ENCODE measurements around the gene SRGAP2B.
"Not testable (repeated sequence)": the region's sequence is repeated elsewhere in the genome, so short reads cannot be mapped to it uniquely, and the experiment has no call there.

Gene SRGAP2B

DNA sequence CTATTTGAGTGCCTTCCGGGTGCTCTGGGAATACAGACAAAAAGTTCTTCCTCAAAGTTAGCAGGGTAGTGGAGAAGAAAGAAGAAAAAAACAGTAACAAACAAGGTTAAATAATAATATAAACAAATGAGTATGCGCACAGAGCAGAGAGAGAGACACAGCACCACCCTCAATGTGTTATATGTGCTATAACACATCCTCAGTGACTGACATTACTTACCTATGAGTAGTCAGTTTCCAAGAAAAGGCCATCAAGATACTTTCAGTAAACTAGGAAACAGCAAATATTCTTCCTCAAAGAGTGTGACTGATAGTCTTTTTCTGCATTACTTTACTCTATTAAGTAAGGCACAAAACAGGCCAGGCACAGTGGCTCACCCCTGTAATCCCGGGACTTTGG lies 93.7 kb downstream of the SRGAP2B start:
- not testable (repeated sequence) for DNase-seq (ENCODE audit: insufficient read length, low spot score); FAIRE-seq

DNA sequence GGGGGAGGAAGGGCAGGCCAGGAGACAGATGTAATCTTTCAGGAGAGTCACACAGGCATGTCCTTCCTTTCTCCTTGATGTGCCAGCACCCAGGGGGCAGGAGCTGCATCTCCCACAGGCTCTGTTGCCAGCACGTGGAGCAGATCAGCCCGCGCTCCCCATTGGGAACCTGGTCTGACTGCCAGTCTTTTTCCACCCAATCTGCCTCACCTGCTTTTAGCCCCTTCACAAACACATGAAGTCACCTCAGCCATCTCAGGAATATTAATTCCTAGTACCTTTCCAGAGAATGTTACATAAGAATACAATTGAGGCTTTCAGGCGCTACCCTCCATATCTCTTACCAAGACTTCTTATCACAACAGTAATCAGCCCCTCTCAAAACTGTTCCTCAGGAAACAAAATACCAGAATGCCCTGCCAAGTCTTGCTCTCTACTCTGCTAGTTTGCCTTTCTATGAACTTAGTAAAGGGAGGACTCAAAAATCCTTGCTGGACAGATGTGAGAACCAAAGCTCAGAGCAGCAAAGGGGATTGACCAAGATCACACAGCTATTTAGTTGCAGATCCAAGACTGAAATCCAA lies 94.3 kb downstream of the SRGAP2B start:
- not testable (repeated sequence) for DNase-seq (ENCODE audit: insufficient read length, low spot score); FAIRE-seq

DNA sequence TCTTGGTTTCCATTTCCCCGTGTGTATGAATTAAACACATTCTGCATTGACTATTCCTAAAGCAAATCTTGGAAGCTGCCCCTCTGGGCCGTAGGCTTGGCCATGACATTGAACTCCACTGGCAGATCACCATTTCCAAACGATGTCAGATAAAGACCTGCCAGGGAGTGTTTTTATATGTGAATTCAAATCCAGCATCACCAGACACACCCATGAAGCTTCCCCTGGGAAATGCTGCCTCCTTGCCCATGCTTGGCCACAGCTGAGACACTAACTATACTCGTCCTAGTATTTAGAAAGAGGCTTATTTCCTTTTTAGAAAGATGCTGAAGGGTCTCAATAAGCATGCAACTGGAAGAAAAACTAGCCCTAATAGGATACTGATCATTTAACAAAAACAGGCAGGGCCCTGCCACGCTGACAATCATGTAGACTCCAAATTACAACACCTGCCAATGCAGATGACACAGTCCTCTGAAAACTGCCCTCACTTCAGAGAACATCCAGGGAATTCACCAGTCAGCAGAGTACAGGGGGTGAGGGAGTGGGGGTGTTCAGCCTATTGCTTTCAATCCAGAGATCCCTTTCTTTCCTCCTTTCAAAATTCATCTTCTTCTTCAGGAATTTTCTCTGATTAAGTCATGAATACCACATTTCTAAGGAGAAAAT lies 94.9 kb downstream of the SRGAP2B start:
- FAIRE-seq; DNase-seq (ENCODE audit: insufficient read length, low spot score): not testable (repeated sequence)

DNA sequence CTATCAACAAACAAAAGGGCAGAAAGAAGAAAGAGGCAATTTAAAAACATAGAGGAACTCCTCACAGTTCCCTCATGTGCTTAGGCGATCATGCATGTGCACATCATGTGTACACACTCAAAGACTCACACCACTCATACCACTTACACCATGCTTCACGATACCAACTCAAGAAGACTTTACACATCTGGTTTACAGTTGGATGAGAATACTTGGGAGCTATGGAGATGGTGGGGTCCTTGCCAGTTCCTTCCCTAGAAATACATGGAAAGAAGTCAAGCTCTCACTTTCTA lies 96.2 kb downstream of the SRGAP2B start:
- FAIRE-seq; DNase-seq (ENCODE audit: insufficient read length, low spot score): not testable (repeated sequence)

DNA sequence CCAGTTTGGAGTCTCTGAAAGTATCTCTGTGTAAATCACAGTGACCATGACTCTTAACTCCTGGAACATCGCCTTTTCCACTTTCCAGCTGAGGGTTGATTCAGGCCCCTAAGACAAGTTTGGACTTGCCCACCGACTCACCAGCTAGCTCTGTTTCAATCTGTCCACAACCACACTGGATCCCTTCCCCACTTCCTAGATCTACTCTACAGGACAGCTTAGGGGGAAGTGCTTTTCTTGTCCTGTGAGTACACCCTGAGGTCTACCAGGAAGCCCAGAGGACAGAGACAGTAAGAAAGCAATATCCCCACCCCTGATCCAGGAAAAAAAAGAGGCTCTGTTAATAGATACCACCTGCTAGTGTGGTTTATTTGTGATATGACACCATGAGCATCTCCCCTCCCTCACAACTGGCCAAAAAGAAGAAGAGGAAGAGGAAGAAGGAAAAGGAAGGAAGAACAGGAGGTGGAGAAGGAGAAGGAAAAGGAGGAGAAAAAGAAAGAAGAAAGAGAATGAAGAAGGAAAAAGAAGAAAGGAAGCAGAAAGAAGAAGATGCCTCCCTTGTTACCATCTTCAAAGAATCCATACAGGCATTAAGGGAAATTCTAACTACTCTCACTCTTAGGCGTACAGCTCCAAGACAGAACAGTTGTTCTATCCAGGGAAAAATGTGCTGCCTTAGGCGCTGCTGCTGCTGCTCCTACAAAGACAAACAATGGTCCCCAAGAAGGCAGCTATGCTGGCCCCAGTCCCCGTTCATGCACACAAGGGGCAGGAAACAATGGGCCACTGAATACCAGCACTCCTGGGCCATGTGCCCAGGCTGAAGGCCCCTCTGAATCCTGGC lies 96.8 kb downstream of the SRGAP2B start:
- not testable (repeated sequence) for DNase-seq (ENCODE audit: insufficient read length, low spot score); FAIRE-seq

DNA sequence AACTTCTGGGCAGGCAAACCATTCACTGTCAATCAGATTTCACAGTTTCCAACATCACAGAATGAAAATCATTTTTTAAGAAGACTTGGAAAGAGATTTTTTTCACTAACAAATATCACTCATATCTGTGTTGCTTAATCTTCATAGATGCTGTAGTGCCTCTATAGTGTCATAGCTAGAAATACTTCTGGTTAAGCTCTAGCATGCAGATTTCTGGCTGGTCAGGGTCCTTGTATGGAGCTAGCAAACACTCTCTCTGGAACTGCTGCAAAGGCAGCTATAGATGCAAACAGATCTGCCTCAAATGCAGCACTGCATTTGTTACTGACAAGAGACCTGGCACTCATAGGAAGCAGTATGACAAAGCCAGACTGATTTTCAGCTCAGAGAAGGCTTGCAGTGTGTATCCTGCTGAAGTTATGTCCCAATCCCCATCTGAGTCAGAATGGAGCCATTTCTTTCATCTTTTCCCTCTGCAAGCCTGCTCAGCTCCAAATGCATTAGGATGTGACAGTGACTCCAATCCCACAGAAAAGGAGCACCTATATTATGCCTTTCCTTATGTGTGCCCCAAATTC lies 99.2 kb downstream of the SRGAP2B start:
- FAIRE-seq; DNase-seq (ENCODE audit: insufficient read length, low spot score): not testable (repeated sequence)

DNA sequence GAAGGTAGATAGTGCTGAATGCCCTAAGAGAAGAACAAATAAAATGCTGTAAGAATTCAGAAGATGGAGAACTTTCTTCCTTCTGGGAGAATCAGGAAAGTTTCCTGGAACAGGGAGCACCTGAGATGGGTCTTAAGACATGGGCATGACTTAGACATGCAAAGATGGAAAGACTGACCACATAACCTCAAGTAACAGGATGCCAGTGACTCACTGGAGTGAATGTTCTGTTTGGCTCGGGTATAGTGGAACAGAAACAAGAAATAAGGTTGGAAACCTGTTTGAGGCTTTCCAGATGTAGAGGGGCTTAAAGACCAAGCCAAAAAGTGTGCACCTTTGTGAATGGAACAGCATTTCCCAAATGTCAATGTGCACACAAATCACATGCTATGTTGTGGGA lies 102.2 kb downstream of the SRGAP2B start:
- DNase-seq (ENCODE audit: insufficient read length, low spot score); FAIRE-seq: not testable (repeated sequence)

DNA sequence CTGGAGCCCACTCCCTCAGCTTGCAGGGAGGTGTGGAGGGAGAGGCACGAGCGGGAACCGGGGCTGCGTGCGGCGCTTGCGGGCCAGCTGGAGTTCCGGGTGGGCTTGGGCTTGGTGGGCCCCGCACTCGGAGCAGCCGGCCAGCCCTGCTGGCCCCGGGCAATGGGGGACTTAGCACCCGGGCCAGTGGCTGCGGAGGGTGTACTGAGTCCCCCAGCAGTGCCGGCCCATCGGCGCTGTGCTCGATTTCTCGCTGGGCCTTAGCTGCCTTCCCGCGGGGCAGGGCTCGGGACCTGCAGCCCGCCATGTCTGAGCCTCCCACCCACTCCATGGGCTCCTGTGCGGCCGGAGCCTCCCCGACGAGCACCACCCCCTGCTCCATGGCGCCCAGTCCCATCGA lies 104.5 kb downstream of the SRGAP2B start:
- FAIRE-seq: not testable (repeated sequence)

DNA sequence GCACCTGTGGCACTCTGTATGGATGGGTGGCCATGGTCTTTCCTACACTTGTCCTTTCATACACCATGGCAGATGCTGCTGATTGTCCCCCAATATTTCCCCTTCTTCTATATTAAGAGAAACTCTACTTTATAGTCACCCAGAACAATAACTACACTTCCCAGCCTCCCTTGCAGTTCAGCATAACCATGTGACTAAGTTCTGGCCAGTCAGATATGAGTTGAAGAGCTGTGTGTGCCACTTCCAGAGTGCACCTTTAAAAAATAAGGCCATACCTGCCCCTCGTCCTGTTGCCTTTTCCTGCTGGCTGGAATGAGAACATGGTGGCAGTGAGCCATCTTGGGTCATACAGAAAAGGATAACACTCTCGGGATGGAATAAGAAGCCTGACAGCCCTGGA lies 108.0 kb downstream of the SRGAP2B start:
- FAIRE-seq: not testable (repeated sequence)

More for the DNA sequence above, 104.5 kb downstream of the SRGAP2B start:
- not testable (repeated sequence) for DNase-seq (ENCODE audit: insufficient read length, low spot score)

DNA sequence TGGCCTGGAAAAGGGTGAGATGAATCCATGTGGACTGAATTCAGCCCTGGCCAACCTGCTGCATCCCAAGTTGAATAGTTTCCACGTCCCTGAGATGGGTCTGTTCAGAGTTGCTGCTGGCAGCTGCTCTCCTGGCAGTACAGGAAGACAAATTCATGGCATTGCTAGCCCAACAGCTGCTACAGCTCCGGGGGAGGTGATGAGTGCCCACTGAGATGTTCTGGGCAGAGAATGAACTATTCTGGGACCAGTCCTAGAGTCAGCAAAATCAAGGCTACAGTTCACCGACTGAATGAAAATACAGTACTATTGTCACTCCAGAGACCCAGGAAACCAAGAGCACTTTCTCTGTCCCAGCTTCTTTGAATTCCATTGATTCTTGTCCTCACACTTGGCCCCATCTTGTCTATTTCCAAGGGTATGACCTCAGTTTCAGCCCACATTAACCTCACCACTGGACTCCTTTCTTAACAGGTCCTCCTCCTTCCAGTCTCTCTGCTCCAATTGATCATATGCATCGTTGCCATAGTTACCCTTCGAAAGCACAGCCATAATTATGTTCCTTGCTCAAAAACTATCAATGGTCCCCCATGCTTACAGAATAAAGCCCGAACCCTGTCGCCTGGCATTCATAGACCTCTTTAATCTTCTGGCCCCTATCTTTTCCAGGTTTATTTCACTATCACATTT lies 108.8 kb downstream of the SRGAP2B start:
- FAIRE-seq: not testable (repeated sequence)

More for the DNA sequence above, 108.0 kb downstream of the SRGAP2B start:
- DNase-seq (ENCODE audit: insufficient read length, low spot score): not testable (repeated sequence)

DNA sequence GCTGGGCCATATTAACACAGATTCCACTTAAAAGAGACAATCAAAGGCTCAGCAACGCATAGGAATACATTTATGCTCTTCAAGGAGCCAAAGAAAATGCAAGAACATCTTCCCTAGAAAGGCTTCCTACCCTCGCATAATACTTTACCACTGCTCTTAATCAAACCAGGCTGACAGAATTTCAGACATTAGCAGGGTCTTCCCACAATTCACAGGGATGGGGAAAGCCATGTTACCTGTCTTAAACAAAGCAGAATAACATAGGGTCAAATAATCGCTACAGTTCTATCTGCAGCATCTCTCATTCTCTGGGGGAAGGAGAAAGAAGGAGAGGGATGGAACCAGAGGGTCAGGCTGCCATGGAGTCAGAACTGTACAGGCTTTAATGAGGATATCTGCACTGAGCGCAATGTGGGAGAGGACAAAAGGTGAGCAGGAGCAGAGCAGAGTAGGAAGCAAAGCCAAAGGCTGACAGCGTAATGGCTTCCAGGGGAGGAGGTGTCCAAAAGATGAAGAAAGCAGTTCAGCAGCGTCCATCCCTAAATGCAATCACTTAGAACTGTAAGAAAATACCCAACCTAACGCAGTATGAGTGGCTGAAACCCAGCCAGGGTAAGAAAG lies 109.5 kb downstream of the SRGAP2B start:
- not testable (repeated sequence) for FAIRE-seq; DNase-seq (ENCODE audit: insufficient read length, low spot score)

More for the DNA sequence above, 108.8 kb downstream of the SRGAP2B start:
- not testable (repeated sequence) for DNase-seq (ENCODE audit: insufficient read length, low spot score)

DNA sequence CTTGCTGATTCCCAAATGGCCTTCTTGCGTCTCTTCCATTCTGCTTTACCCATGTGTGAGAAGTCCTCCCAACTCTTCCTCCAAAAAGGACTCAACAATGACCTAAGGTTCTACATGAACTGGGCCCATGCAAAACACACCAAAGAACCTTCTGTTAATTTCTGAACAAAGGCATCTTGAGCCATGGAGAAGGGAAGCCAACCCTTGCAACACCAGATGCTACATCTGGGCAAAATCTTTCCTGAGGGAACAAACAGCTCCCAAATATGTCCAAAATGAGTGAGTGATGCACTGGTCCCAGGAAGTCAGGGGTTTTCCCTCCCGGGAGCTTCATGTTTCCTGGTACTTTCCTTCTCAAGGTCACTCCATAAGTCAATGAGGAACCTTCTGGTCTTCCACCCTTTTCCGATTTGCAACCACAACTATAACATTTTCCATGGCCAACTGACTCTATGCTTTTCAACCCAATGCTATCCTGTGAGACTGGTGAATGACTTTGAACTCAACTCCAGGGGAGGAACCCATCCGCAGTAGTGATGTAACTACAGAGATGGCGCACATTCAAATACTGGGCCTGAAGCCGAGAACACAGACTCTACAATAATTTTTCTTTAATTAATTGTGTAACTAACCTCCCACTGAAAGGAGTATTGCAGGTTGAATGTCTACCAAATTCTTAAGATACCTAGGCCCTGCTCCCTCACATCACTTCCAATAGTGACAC lies 112.2 kb downstream of the SRGAP2B start:
- not testable (repeated sequence) for DNase-seq (ENCODE audit: insufficient read length, low spot score); FAIRE-seq

DNA sequence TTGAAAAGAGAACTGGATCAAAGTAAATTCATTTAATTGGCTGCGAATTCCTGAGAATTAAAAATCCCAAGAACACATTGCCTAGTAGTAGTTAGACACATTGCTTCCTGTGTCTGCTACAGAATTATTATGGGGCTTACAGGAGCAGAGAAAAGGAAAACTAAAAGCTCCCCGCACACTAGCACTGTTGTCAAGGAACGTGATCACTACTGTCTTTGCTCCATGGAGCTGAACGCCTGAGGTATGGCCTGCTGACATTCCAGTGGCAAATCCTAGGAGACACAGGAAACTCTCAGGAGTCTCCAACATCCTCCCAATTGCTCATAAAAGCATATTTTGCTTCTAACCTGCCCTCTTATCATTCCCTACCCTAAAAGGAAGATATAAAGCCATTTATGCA lies 114.0 kb downstream of the SRGAP2B start:
- not testable (repeated sequence) for FAIRE-seq

DNA sequence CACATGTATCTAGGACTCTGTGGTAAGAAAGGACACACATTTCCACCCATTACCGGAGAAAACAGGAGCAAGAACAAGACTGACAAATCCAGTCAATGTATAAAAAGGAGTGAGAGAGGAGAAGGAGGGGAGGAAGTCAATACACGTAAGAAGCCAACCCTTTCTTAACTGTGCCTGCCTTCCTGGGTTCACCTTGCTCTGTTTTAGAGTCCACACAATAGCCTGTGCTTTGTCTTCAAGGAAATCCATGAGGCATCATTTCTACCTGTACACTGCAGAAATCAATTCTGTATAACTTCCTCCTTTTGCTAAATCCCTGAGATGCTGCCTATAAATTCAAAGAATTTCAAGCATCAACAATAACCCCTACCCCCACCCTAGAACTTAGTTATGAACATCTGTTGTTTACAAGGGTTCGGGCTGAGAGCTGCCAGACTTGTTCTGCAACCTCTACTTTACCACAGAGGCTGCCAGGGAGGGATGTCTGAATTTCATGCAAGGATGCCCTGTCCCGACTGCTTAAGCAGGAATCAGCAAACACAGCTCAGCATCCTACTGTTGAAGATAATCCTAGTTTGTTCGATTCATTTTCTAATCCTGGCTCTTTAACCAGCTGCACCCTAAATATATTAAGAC lies 115.0 kb downstream of the SRGAP2B start:
- FAIRE-seq: peak; percentile 29

More for the DNA sequence above, 114.0 kb downstream of the SRGAP2B start:
- DNase-seq (ENCODE audit: insufficient read length, low spot score): not testable (repeated sequence)

DNA sequence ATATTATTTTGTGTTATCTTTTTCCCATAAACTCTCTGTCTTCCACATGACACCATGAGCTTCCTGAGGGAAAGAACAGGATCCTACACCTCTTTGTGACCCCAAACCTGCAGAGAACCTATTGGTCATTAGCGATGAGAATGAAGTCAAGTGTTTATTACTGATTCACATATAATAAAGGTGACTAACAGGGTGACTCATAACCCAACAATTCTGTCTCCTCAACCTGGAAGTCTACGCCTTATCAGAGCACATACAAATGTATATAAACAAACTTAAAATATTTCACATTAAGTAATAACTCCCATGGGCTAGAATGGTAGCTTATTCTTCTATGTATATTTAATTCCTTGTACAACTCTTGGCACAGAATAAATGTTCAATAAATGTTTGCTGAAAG lies 117.3 kb downstream of the SRGAP2B start:
- not testable (repeated sequence) for DNase-seq (ENCODE audit: insufficient read length, low spot score); FAIRE-seq

More for the DNA sequence above, 115.0 kb downstream of the SRGAP2B start:
- DNase-seq (ENCODE audit: insufficient read length, low spot score): not testable (repeated sequence)

DNA sequence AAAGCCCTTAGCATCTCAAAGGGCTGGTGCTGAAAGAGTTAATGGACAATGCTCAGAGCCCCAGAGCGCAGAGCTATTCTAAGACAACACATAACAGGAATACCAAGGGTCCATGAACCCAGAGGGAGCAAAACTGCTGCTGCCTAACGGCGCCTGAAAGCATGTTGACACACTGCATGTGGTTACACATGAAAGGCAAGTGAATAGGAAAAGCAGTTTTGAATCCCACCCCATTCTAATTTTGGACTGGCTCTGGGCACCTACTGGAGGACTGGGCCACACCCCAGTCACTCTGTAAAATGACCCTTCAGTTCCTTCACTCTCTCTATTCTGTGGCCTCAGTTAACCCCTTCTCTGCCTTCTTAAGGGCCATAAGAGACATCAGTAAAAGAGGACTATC lies 123.2 kb downstream of the SRGAP2B start:
- not testable (repeated sequence) for FAIRE-seq; DNase-seq (ENCODE audit: insufficient read length, low spot score)

DNA sequence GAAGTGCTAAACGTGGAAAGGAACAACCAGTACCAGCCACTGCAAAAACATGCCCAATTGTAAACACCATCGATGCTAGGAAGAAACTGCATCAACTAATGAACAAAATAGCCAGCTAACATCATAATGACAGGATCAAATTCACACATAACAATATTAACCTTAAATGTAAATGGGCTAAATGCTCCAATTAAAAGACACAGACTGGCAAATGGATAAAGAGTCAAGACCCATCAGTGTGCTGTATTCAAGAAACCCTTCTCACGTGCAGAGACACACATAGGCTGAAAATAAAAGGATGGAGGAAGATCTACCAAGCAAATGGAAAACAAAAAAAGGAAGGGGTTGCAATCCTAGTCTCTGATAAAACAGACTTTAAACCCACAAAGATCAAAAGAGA lies 128.6 kb downstream of the SRGAP2B start:
- FAIRE-seq; DNase-seq (ENCODE audit: insufficient read length, low spot score): not testable (repeated sequence)

DNA sequence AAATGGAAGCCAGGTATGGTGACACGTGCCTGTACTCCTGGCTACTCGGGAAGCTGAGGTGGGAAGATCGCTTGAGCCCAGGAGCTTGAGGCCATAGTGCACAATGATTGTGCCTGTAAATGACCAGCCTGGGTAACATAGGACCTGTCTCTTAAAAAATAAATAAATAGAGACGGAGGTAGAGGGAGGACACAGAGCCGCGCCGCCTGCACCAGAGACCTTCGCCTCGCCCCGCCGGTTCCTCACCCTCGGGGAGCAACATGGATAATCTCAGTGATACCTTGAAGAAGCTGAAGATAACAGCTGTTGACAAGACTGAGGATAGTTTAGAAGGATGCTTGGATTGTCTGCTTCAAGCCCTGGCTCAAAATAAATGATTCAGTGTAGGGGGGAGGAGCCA lies 130.4 kb downstream of the SRGAP2B start:
- not testable (repeated sequence) for FAIRE-seq; DNase-seq (ENCODE audit: insufficient read length, low spot score)

All from D721Med (cell line).